Globus pallidus (tissue), 1 donor: ENCODE data around the gene DARS2.

Experiments used
- DNase-seq: peaks from one replicate; pipeline ENCODE4 v3.0.0-alpha.2; 2015; ENCODE audit warnings: low spot score

DARS2 gene

GRCh38 chr1:173887627-173888026 is 63.2 kb downstream of the DARS2 start:
- no peak for DNase-seq

DNA sequence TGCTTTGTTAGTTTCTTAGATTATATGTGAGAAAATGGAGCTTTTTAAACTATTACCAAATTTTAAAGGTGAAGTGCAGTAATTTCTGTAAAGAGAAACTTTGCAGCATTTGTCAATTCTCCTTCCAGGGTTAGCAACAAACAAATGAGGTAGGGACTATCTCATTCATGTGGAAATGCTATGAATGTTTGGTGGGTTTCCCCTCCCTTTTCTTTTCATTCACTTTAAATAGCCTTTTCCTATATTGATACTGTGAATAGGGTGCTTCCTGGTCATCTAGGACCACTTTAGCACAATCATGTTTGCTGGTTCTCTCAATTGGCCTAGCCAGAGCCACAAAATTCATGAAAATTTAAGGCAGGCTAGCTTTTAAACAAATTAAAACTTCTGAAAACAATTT is 64.3 kb downstream of the DARS2 start:
- DNase-seq, result no peak

DNA sequence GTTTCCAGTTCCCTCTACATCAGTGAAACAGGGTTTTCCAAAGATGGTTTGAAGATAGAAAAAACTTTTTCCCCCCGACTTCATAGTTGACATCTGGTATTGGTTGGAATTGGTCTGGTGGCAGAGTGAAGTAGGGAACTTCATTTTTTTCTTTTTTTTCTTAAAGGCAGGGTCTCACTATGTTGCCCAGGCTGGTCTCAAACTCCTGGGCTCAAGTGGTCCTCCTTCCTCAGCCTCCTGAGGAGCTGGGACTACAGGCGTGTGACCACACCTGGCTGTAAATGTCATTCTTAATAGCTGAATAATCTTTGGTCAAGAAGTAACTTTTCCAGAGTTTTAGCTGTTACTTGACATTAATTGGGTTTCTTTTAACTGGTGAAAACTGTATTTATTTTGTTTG is 65.4 kb downstream of the DARS2 start:
- DNase-seq, result no peak

GRCh38 chr1:173893611-173894010 is 69.1 kb downstream of the DARS2 start:
- DNase-seq, result no peak

- no peak for DNase-seq
Observed at GRCh38 chr1:173894189-173894588, 69.7 kb downstream of the DARS2 start.

DNA sequence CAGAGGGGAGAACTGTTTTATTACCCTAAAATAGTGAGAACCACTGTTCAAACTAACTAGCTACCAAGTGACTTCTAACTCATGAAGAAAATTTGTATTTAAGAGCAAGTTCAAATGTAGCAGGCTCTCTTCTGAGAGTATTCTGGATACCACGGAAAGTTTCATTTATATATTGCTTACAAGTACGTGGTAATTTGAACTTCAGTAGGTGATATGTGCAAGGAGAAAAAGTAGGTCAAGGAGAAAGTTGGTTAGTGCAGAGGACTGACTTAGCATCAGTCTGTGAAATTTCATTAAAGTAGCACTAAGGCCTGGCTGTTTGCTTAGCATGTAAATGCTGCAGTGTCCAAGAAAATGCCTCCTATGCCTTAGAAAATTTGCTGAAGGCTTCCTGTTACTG is 76.0 kb downstream of the DARS2 start:
- no peak for DNase-seq

DNA sequence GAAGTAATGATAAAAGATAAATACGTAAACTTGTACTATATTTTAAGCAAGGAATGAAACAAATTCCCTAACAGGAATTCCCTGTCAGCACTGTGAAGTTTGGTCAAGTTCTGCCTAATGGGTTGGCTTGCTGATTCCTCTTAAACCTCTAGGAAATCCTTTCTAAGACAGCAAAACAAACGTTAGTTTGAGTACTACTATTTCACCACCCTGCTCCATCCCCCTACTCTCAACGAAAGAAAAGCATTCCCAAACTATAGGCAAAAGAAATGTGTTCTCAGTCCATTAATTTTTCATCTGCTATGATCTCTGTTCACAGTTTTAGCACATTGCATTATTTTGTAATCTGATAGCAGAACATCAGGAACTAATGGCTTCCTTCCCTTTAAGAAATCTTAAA is 76.5 kb downstream of the DARS2 start:
- no peak for DNase-seq

DNA sequence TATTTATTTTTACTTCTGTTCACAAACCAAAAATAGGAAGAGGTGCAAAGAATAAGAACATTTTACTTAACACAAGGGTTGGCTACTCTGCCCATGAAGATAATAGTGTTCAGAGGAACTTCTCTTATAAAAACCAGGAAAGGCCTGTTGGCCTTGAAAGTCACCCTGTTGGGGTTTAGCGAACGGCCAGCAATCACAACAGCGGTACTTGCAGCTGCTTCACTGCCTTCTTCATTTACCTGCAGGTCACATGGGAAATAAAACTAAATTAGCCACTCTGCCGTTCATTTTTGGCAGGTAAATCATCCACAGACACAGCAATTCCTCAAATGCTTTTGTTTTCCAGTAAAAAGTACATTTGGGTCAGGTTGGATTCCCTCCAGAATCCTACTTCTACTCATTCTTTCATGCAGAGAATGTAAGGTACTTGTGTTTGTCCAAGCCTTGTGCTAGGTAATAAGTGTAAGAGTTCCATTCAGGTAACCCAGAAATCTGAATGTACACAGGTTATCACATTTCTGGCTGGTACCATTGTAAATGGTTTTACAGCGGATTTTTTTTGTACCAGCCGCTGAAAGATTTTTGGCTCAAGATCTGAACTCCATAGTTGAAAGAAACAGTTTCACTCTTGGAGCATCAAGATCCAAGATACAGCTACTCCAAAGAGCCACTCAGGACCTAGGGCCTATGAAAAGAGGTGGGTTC is 79.5 kb downstream of the DARS2 start:
- no peak for DNase-seq
